ENCODE measurements around the gene MILR1. TPM values are rescaled to one million over a fixed set of nuclear protein-coding genes. Genes with fewer than 3 reads are reported as not detected.

MILR1 gene
- total and polyA plus RNA-seq, 2 donors from 2014 or later = 2.2 to 17.8 TPM

DNA sequence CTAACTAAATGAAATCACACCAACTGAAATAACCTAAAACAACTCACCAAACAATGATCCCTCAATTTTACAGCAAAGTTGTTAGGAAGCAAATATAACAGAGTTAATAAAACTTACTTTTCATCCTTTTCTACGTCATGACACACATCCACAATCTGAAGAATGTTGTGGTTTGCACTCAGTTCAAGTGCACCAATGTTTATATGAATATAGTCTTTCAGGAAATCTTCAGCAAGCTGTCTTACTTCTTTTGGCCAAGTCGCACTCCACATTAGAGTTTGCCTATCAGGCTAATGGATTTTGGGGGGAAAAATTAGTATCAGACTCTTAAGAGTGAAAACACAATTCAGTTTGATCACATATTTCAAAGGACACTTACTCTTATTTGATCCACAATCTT is 53.9 kb downstream of the MILR1 start:
- peak overlapping the region in 1 of 3 donors; percentile 23 for H3K9ac ChIP-seq (ENCODE audit: low read length in 3 of 3)
- H3K27me3 ChIP-seq (ENCODE audit: control insufficient read depth, insufficient read depth, low read length) = no peaks in the 10 kb centered on the region
- intact Hi-C loops (cut with DNase I) = no loop called here
- FAIRE-seq = no peak
- H3K4me3 ChIP-seq (ENCODE audit: low read length in 3 of 3) = peak overlapping the region in 1 of 3 donors; percentile 99
- DNase-seq = no peak
- TF ChIP-seq, protein P1, sequence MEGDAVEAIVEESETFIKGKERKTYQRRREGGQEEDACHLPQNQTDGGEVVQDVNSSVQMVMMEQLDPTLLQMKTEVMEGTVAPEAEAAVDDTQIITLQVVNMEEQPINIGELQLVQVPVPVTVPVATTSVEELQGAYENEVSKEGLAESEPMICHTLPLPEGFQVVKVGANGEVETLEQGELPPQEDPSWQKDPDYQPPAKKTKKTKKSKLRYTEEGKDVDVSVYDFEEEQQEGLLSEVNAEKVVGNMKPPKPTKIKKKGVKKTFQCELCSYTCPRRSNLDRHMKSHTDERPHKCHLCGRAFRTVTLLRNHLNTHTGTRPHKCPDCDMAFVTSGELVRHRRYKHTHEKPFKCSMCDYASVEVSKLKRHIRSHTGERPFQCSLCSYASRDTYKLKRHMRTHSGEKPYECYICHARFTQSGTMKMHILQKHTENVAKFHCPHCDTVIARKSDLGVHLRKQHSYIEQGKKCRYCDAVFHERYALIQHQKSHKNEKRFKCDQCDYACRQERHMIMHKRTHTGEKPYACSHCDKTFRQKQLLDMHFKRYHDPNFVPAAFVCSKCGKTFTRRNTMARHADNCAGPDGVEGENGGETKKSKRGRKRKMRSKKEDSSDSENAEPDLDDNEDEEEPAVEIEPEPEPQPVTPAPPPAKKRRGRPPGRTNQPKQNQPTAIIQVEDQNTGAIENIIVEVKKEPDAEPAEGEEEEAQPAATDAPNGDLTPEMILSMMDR (IDR thresholded peaks at IDR 0.05; ENCODE audit: borderline replicate concordance, extremely low read depth, insufficient read depth) = no peak
- H3K27ac ChIP-seq (ENCODE audit: low read depth in 2 of 2, low read length in 2 of 2) = peak overlapping the region in 1 of 2 donors; percentile 10
- no peaks in the 10 kb centered on the region for H3K9me3 ChIP-seq (ENCODE audit: control insufficient read depth in 2 of 3, insufficient read depth in 1 of 3, low read length in 3 of 3)
- H3K4me1 ChIP-seq (ENCODE audit: control insufficient read depth in 2 of 3, insufficient read depth in 2 of 3, low read depth in 1 of 3, low read length in 3 of 3) = peaks cover 0 to 23% (median 10%) of the 10 kb centered on the region in 3 donors
- H3K36me3 ChIP-seq (ENCODE audit: control insufficient read depth in 2 of 3, insufficient read depth in 3 of 3, low read length in 3 of 3) = peaks cover 45 to 68% (median 49%) of the 10 kb centered on the region in 3 donors

DNA sequence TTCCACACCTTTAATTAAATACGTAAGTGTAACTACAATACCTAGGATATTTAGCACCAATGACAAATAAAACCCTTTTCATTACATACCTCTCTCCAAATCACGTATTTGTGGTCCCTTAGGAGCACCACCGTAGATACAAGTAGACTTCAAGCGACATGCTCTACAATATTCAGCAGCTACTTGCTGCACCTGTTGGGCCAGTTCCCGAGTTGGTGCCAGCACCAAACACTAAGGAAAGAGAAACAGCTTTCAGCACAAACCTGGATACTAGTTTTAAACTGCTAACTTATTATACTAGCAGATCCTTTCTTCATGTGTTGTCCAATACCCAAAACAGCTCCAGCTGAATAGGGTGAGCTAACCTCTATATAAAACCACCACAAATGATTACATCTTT is 54.4 kb downstream of the MILR1 start:
- Histone ChIP-seq H3K9ac (ENCODE audit: low read length in 3 of 3) (peak overlapping the region in 1 of 3 donors; percentile 23), H3K27me3 (ENCODE audit: control insufficient read depth, insufficient read depth, low read length) (no peaks in the 10 kb centered on the region), H3K36me3 (ENCODE audit: control insufficient read depth in 2 of 3, insufficient read depth in 3 of 3, low read length in 3 of 3) (peaks cover 43 to 67% (median 44%) of the 10 kb centered on the region in 3 donors), H3K4me1 (ENCODE audit: control insufficient read depth in 2 of 3, insufficient read depth in 2 of 3, low read depth in 1 of 3, low read length in 3 of 3) (peaks cover 1 to 25% (median 15%) of the 10 kb centered on the region in 3 donors), H3K9me3 (ENCODE audit: control insufficient read depth in 2 of 3, insufficient read depth in 1 of 3, low read length in 3 of 3) (no peaks in the 10 kb centered on the region), H3K4me3 (ENCODE audit: low read length in 3 of 3) (peak overlapping the region in 1 of 3 donors; percentile 99), H3K27ac (ENCODE audit: low read depth in 2 of 2, low read length in 2 of 2) (peak overlapping the region in 1 of 2 donors; percentile 10)
- intact Hi-C loops (cut with DNase I) = no loop called here
- FAIRE-seq (no peak), DNase-seq (no peak)
- TF ChIP-seq, protein P1 (IDR thresholded peaks at IDR 0.05; ENCODE audit: borderline replicate concordance, extremely low read depth, insufficient read depth) = no peak

DNA sequence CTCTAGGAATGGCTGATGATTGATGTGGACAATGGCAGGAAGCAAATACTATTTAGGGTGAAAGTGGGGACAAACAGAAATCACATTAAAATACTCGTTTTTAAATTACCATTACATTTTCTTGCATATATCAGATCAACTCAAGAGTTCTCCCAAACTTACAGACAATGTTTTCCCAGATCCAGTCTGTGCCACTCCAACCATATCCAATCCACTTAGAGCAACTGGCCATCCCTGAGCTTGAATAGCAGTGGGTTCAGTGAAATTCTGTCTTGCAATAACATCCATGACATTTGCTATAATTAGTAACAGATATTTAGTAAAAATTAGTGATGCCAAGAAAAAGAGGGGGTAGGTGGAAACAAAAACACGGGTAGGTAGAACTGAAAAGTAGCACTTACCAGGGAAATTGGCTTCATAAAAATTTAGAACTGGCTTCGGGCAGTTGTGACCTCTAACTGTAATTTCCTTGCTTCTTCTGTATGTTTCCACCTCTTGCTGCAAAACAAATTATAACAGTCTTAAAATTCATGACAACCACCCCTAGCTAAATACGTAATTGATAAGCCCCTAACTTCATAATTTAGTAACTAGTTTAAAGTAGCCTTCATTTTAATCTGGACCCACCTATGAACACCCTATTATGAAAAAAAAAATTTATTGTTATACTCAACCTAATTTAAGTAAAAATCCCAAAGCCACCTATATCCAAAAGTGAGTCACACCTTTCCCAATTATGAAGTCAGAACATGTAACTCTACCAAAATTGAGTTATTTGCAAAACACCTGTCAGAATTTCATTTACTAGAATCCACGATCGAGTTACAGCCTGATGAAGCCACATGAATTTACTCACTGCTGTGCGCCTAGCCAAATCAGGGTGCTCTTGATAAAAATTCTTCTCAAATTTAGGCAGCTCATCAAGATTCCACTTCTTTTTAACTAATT is 55.2 kb downstream of the MILR1 start:
- DNase-seq = no peak
- Histone ChIP-seq H3K27ac (ENCODE audit: low read depth in 2 of 2, low read length in 2 of 2) (peak overlapping the region; percentile 100), H3K27me3 (ENCODE audit: control insufficient read depth, insufficient read depth, low read length) (no peaks in the 10 kb centered on the region), H3K36me3 (ENCODE audit: control insufficient read depth in 2 of 3, insufficient read depth in 3 of 3, low read length in 3 of 3) (peaks cover 41 to 60% (median 44%) of the 10 kb centered on the region in 3 donors), H3K9me3 (ENCODE audit: control insufficient read depth in 2 of 3, insufficient read depth in 1 of 3, low read length in 3 of 3) (no peaks in the 10 kb centered on the region), H3K4me3 (ENCODE audit: low read length in 3 of 3) (peak overlapping the region; percentile 92 to 99 (median 93)), H3K9ac (ENCODE audit: low read length in 3 of 3) (peak overlapping the region; percentile 65 to 100 (median 93)), H3K4me1 (ENCODE audit: control insufficient read depth in 2 of 3, insufficient read depth in 2 of 3, low read depth in 1 of 3, low read length in 3 of 3) (peaks cover 3 to 28% (median 19%) of the 10 kb centered on the region in 3 donors)
- intact Hi-C loops (cut with DNase I) = no loop called here
- FAIRE-seq = no peak
- TF ChIP-seq, protein P1 (IDR thresholded peaks at IDR 0.05; ENCODE audit: borderline replicate concordance, extremely low read depth, insufficient read depth) = no peak

Measured in kidney (tissue), 14 donors.